GM19099 (cell line): Measurements from ENCODE around the gene STEAP1B.

ENCODE experiments used
- POLR2A ChIP-seq: IDR thresholded peaks from 3 replicates; pipeline ENCODE4 v1.6.1; 2011; ENCODE audit warnings: low read depth; ENCODE audit not compliant: insufficient read length; ENCODE audit errors: extremely low read depth

The STEAP1B gene

DNA sequence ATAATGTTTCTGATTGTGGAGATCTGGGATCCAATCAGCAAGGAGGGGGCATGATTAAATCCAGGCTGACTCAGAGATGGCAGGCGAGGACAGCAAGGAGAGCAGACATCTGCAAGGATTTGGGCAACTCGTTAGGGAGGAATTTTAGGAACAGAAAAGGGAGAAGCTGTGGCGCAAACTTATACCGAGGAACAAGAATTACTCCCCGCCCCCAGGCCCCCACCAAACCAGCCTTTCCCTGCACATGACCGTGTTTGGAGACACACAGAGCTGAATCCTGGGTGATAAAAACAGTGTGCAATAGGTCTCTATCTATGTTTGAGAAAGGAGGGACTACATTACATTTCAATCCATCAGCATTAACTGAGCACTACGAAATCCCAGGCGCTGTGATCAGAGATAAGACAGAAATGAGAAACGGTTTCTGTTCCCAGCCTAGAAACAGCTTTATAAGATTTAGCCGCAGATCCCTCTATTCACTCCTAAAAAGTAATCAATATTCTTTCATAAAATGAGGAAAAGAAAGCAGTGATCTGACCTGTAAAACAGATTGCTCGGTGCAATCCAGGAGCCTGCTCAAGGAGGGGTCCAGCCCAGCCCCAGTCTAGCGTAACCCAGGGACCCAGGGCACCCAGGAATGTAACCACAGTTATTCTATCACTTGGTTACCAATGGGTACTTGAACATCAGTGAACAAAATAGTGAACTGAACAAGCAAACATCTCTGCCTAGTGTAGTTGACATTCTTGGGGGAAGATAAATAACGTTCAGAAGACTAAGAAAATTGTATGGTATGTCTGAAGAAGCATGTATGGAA, 105.9 kb downstream of the STEAP1B start:
- TF ChIP-seq POLR2A, result no peak

DNA sequence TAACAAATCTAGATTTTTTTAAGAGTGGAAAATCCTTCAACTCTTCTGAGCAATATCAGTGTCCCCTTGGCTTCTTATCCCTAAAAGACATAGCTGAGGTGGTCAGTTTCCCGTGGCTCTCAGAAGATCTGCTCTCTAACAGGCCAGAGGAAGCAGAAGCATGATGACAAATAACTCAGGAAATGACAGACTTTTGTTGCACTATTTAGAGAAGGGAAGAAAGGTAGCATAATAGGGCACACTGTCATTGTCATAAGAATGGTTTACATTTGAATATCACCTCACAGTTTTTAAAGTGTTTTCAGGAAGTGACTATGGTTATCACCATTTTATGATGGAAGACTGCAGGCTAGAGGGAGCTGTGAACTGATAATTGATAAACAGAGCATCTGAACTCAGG, 109.5 kb downstream of the STEAP1B start:
- TF ChIP-seq POLR2A, result no peak

DNA sequence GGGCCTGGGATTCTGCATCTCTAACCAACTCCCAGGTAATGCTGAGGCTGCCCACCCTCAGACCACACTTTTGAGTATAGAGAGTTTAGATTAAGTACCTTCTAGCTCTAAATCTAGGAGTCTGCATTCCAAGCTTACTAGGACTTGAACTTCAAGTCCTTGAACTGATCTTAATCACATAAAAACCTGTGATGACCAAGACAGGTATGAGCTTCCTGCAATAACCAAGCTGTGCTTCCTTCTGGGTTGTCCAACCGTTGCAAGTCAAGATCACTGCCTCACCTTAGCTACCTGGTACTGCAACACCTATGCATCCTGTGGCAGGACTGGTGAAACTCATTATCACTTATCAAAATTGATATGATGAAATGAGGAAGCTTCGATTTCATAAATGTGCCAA, 110.1 kb downstream of the STEAP1B start:
- TF ChIP-seq POLR2A, result no peak

DNA sequence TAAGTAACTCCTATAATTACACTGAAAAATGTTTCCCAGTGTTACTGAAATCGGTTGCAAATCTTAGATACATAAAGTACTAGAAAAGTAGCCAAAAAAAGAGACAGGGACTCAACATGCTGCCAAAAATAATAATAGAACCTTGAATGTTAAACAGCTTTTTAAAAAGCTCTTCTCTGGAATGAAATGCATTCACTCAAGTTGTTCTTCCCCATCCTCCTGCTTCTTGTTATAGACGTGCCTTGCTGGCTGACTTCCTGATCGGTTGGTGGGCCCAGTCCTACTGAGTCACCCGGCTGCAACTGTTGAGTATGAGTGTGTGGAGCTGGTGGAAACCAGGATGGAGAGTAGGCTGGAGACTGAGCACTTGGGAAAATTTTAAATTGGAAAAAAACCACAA, 112.4 kb downstream of the STEAP1B start:
- no peak for TF ChIP-seq POLR2A

DNA sequence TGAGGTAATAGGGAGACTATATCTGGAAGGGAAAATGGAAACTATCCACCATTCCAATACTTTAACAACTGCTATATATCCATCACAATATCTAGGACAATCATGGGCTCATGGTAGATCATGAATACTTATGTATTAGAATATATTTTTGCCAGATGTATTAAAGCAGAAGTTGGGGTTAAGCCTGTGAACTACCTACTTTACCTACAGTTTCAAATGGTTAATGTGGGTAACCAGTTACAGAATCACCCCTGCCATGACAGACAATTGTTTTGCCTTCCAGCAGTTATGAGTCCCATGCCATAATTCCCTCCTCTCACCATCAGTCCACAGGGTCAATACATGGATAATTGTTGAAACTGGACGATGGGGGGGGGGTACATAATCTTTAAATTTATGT, 113.1 kb downstream of the STEAP1B start:
- TF ChIP-seq POLR2A, result no peak

DNA sequence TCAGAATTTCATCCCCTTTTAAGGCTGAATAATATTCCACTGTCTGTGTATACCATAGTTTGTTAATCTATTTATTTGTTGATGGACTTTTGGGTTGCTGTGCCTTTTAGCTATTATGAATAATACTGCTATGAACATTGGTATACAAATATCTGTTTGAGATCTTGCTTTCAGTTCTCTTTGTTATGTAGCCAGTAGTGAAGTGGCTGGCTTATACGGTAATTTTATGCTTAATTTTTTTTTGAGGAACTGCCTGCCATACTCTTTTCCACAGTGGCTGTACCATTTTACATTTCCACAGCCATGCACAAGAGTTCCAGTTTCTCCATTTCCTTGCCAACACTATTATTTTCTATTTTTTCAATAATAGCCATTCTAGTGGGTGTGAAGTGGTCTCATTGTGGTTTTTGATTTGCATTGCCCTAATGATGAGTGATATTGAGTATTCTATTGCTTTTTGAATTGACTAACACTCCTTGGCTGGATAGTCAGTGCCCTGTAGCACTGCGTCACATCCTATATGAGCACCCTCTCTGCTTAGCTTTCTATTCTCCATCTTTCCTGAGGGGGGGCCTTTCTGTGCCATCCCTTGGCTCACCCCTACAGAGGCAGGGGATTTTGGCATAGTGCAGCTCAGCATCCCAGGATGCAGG, 113.7 kb downstream of the STEAP1B start:
- TF ChIP-seq POLR2A, result no peak

DNA sequence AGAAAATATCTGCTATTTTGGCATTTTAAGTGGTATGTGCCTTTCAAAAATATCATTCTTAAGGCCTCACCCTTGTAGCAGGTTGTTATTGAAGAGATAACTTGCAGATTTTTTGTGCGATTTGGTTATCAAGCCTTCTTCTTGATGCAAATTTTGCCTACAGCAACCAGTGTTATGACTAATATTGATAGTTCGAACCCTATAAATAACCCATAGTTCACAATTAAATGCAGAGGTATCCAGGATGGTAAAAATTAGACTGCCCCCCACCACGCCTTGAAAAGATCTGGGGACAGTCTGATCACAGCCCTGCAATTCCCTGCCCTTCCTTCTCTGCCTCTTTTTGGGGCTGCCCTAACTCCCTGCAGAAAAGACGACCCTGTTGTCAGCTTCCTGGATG, 114.7 kb downstream of the STEAP1B start:
- TF ChIP-seq POLR2A, result no peak

DNA sequence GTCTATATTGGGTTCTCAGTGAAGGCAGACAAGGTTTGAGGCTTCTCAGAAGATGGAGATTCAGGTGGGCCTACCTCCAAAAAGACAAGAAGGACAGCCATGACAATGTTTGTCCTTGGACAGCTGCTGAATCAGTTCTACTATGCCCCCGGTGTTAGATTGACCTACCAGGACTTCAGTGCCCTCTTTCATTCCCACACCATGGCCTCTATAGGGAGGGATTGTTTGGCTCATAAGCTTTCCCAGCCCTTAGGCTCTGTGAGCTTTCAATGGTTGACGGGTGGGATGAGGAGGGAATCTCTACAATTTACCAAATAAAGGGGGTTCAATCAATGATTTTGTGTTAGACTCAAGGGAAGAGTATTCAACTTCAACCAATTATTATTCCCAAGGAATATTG, 119.7 kb downstream of the STEAP1B start:
- TF ChIP-seq POLR2A, result no peak

DNA sequence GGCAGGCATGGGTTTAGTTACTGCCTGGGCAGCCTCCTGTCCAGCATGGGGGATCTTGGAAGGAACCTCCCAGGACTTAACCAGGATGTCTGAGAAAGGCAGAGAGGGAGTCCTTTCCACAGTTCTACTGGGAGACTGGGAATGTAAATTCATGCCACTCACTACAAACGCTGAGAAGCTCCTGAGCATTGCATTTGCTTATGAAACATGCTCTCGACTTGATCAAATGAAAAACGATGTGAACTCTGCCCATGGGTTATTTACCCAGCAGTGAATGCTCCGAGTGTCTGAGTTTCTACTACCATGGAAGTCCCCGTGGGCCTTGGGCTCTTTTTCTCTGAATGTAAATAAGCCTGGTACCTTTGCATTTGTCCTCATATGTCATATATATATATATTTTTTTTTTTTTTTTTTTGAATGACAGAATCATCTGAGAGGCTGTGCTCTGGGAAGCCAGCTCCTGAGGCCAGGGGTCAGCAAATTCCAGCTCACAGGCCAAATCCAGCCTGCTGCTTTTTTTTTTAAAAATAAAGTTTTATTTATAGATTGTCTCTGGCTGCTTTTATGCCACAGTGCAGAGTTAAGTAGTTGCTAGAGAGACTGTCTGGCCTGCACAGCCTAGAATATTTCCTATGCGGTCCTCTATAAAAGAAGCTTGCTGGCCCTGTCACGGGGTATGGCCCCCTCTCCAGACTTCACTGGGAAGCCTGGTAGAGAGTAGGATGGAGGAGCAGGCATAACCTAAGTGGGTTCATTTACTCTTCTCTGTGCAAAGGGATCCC, 121.6 kb downstream of the STEAP1B start:
- TF ChIP-seq POLR2A, result no peak

DNA sequence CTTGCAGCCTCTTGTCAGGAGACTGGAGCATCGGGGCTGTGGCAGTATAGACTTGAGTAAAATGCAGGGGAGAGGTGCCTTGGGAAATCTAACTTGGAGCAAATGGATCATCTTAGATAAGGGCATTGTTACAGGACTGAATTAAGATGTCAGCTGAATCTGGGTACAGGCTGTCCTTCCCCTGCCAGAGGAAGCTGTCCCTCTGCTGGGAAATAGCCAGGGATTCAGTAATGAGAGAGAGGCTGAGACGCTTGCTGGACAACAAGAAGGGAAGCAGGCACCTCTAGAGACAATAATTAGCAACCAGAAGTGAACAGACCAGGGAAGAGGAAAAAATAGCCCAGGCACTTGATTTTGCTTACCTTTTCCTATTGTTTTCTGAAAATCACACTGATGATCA, 122.3 kb downstream of the STEAP1B start:
- no peak for TF ChIP-seq POLR2A

DNA sequence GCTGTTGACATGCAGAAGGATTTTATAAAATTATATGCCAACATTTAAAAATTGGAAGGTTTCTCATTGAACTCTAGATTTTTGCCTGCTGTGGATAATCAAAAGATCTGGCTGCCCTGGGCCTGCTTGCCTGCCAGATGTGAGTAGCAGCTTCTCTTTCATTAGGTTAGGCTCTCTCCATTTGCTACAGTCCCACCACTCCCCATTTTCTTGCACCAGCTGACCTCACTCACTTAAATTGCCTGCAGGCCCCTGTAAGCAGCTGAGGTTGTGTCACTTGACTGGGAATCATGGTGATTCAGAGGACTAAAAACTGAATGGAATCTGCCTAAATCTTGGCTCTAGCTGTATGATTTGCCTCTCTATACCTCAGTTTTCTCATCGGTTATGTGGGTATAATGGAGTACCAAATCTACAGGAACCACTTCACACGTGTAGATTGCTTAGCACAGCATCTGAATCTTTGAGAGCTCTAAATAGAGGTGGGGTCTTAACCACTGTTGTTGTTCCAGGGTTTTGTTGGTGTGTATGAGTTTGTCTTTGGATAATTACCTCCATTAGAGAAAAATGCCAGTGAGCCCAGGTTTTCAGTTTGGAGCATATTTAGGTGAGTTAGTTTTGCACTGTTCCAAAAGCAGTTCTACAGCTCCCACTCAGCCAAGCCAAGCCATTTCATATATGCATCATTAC, 124.5 kb downstream of the STEAP1B start:
- TF ChIP-seq POLR2A, result no peak

DNA sequence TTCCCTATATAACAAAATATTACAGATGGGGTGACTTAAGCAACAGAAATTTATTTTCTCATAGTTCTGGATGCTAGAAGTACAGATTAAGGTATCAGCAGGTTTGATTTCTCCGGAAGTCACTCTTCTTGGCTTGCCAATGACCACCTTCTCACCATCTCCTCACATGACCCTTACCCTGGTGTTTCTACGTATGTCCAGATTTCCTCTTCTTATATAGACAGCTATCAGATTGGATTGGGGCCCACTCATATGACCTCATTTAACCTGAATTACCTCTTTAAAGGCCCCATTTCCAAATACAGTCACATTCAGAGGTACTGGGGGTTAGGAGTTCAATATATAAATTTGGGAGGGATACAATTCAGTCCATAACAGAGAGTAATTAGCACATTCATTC, 126.1 kb downstream of the STEAP1B start:
- no peak for TF ChIP-seq POLR2A

DNA sequence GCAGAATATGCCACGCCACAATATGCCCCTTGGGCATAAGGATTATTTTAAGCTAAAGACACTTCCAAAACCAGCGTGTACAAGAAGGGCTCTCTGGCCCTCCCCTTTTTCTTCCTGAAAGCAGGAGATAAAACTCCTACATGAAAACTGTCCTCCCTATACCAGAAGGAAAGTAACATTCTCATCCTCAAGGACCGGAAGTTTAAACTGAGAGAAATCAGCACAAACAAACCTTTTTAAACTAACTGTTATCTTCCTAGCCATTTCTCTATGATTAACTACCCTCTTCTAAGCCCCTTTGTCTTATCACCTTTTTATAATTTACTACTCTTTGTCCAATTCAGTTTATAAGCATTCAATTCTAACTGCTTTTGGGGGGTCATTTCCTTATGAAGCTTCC, 126.6 kb downstream of the STEAP1B start:
- no peak for TF ChIP-seq POLR2A

DNA sequence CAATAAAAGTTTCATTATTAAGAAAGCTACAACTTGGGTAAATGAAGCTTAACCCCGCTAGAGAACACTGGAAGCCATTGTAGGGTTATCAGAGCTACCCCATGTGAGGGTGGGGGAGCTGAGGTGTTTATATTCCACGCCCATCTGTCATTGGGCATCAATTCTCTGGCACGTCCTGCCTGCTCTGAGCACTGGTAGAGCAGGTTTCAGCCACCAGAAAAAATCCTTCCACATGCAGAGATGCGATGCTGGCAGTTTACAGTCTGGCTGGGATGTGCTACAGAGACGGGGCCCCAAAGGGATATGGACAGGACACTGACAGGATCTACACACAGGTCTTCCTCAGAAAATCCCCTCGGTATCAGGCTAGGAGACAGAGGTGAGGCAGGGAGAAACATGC, 127.1 kb downstream of the STEAP1B start:
- no peak for TF ChIP-seq POLR2A

DNA sequence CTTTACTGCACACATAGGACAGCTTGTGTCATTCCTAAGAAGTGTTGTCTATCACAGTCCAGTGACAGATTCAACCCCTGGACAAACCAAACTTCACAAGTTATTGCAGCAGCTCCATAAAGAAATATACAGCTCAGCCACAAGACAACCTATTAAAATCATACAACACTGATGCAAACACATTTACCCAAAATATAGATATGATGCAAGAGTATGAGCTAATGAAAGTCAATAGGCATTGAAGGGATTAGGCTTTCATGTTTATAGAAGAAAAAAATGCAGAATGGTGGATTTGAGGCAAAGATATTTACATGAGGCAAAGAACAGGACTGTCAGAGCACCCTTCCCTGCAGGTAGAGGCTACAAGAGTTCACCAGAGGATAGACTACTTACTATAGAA, 128.1 kb downstream of the STEAP1B start:
- TF ChIP-seq POLR2A, result no peak
